GM19025 (cell line): ENCODE measurements around the gene HRC.
"Not testable (repeated sequence)": the region's sequence is repeated elsewhere in the genome, so short reads cannot be mapped to it uniquely, and the experiment has no call there.

Experiments
- ATAC-seq: cut with Tn5 transposase; IDR thresholded peaks from one replicate; pipeline ENCODE4 v1.9.1; 2021; ENCODE audit warnings: mild to moderate bottlenecking, low read depth, moderate library complexity; ENCODE audit not compliant: unreplicated experiment

HRC gene

GRCh38 chr19:49161987-49162386 lies 6.8 kb upstream of the HRC start:
- ATAC-seq = no peak

DNA sequence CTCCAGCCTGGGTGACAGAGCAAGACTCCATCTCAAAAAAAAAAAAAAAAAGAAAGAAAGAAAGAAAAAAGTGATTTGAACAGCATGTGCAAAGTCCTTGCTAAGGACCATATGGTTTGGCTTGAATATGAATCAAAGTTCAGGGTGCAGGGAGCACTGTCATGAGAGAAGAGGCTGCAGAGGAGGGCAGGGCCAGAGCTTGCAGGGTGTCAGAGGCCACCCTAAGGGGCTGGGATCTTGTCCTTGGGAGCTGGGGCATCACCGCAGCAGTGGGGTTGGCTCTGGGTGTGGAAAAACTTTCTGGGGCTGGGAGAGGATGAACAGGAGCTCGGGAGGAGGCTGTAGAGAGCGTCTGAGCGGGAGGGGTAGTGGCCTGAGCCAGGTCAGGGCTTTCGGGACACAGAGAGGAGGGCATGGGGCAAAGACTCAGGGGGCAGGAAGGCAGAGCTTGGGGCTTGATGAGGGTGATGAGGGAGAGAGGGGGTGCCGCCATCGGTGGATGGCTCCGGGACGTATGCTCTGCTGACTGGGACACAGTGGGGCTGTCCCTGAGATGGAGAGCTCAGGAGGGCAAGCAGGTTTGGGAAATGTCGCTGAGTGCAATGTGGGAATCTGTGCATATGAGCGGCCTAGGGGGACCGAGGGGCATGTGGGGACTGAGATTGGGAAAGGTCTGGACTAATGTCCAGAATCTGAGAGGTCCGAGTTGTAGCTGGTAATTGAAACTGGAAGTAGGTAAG lies 5.4 kb upstream of the HRC start:
- ATAC-seq = no peak

GRCh38 chr19:49157445-49158224 lies 2.4 kb upstream of the HRC start, which contains the start of gene TRPM4:
Gene TRPM4, plus strand, starts transcription at chr19:49157792. Its CDS starts 75 bp downstream, at chr19:49157867.
- ATAC-seq = no peak

DNA sequence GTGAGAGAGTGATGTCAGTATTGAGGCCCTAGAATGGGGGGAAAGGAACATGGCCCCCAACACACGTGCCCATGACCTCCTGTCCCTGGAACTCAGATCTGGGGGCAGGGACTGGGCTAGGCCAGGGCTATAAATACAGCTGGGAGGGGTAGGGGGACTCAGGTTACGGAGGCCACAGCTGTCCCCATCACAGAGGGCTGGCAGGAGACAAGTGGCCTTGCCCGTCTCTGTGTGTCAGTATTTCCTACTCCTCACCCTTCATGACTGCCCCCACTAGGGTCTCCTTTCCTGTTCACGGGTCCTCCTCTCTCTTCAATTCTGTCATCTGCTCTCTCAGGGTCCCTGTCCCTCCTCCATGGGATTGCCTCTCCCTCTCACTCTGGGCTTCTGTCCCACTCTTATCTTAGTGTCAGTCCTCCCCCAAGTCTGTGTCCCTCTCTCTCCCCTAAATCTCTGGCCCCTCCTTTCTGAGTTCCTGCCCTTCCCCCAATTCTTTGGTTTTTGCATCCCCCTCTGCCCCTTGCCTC lies 687 bp upstream of the HRC start:
- no peak for ATAC-seq

GRCh38 chr19:49154279-49154678 lies 917 bp downstream of the HRC start:
- ATAC-seq = no peak

- ATAC-seq = no peak
Observed at GRCh38 chr19:49153167-49153809, 1.9 kb downstream of the HRC start.

GRCh38 chr19:49152119-49152550 lies 3.1 kb downstream of the HRC start:
- no peak for ATAC-seq

DNA sequence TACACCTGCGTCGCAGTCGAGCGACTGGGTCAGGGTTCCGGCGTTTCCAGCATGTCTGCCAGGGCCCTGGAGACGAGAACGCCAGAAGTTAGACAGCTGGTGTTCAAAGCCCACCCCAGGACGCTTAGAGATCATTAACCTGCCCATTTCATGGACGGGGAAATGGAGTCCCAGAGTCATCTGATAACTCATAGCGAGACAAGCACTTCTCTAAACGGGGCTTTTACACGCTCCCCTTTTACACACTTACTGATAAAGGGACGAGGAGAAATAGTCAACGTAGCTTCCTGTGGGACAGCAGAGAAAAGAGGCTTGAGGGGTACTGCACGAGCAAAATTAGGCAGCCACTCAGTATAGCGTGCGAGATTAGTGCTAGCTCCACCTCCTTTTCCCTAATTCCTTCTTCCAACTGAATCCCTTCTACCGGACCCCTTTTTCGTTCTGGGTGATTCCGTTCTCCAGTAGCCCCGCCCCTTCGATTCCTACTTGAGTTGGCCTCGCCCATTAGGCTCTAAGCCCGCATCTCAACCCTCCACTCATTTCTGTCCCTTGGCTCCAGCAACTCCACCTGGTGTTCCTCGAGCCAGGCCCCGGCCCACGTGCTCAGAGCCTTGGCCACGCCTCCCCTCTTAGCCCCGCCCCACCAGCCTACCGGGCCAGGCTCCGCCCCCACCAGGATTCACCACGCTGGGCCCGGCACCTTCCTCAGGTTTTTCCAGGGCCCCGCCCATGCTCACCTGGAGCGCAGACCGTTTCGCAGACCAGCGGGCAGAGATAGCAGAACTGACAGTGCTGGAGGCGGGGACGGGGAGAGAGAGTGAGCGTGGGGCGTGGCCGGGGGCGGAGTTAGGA lies 3.7 kb downstream of the HRC start:
- ATAC-seq = no peak

DNA sequence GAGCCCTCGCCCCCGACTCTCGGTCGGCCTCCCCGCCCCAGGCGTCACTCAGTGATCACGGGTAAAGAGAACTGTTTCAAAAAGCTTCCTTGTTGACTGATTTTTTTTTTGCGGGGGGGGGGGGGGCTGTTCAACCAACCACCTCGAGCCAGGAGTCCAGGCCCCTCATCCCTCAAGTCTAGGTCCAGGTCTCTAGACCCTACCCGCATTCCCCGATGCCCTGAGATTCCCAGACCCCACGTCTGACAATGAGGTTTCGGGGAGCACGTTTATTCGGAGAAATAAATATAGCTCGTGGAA lies 4.3 kb downstream of the HRC start:
- ATAC-seq = no peak

DNA sequence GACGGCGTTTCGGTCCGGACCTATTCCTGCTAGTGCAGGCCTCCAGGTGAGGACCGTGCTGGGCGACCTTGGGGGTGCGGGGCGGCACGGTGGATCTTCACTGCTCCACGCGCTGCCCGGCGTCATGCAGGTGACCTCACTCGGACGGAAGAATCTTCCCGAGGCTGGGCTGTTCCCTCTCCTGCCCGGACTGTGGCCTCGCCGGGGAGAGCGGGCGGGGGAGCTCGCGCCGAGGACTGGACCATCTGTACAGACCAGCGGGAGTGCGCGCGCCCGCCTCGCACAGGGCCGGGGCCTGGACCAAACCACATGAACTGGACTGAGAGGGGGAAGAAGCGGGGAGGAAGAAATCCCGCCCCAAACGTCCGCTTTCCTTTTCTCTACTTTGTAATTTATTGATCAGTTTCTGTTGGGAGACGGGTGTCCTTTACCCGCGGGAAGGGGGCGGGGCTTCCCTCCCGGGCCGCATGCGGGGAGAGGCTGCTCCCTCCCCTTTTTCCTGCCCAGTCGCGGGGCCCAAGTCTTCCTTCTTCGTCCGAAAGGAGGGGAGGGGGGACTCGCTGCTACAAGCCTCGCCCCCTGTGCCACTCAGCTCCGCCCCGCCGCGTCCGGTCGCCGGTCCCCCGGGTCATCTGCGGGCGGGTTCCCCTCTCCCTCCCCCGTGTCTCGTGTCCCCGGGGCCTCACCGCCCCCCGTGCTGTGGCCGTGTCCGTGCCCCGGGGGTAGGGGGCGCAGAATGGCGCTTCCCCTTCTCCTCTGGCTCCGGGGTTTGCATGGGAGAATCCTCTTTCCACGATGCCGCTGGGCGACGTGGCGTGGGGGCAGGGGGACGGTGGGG lies 4.9 kb downstream of the HRC start:
- no peak for ATAC-seq

DNA sequence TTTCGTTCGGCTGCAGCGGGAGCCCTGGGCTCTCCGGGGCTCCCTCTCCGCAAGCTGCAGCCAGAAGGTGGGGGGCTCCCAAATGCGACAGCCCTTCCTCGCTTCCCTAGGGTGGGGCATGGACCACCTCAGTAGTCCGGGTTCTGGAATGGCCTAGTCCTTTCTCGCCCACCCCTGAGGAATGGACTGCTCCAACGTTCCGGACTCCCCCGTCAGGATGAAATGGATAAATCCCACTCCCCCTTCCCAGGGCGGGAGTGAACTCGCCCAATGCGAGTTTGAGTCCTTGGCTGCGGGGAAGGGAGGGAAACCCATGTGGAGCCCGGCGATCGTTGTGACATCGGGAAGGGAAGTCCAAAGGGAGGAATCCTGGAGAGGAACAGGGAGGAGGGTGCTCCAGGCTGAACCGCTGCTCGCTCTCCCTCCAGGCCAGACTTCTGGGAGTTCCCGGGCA lies 5.5 kb downstream of the HRC start:
- ATAC-seq = no peak

DNA sequence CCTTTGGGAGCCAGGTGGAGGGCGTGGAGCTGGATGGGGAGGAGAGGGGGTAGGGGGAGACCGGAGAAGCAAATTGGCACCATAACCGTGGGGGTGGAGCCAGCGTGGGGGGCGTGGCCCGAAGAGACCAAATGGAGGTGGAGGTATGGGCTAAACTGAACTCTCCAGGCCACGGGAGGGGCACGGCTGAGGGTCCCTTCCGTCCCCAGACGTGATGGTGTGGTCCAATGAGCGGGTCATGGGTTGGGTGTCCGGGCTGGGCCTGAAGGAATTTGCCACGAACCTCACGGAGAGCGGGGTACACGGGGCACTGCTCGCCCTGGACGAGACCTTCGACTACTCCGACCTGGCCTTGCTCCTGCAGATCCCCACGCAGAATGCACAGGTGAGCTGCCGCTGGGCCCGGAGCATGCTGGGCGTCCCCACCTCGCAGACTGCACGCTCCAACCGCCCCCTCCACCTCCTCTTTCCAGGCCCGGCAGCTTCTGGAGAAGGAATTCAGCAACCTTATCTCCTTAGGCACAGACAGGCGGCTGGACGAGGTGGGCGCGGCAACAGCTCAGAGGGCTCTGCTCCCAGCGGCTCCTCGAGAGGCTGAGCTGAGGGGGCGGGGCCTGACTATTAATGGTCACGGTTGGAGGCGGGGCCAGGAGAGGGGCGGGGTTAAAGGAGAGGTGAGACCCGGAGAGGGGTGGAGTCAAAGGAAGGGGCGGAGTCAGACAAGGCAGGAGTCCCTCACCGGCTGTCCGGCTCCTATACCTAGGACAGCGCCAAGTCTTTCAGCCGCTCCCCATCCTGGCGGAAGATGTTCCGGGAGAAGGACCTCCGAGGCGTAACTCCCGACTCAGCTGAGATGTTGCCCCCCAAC lies 6.2 kb downstream of the HRC start:
- no peak for ATAC-seq

GRCh38 chr19:49148044-49148682 lies 7.0 kb downstream of the HRC start:
- no peak for ATAC-seq

DNA sequence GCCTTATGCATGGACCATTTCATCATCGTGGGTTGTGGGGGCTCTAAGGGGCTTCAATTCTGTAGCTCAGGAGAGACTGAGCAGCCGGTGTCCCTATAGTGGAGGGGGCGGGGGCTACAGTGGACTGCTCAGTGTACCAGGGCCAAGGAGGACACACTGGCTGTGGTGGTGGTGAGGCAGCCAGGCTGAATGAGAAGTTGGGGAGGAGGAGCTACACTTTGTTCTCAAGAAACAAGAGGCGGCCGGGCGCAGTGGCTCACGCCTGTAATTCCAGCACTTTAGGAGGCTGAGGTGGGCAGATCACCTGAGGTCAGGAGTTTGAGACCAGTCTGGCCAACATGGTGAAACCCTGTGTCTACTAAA lies 8.8 kb downstream of the HRC start:
- ATAC-seq = not testable (repeated sequence)

- no peak for ATAC-seq
Observed at GRCh38 chr19:49145573-49146407, 9.4 kb downstream of the HRC start.

DNA sequence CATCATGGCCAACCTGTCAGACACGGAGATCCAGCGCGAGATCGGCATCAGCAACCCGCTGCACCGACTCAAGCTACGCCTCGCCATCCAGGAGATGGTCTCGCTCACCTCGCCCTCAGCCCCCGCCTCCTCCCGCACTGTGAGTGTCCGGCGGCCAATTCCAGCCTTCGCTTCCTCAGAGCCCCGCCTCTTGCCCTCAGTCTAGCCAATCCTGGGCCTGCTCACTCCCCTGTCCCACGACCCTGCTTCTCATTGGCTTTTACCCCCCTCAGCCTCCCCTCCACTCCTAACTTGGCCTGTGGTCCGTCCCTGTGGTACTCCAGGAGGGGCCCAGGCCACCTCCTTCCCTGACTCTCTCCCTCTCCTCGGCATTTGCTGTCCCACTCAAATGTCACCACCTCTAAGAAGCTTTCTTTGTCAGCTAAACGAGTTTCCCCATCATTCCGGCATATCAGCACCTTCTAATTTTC lies 12.3 kb downstream of the HRC start:
- no peak for ATAC-seq

DNA sequence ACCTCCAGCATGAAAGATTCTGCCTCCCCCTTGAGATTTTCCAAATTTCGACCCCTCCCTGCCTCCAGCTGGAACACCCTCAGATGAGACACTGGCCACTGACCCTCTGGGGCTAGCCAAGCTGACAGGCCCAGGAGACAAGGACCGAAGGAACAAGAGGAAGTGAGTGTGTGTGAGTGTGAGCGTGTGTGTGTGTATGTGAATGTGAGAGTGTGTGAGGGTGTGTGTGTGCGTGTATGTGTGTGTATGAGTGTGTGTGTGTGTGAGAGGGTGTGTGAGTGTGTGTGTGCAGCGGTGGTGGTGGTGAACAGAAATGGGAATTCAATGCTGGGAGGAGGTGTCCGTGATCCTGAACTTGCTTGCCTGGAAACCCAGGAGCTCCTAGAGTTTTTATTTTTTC lies 13.8 kb downstream of the HRC start:
- no peak for ATAC-seq
